Astrocyte of the spinal cord (primary cell): ENCODE results near the gene RNF175.

Experiments used
- DNase-seq: peaks from one replicate; pipeline ENCODE4 v3.0.0; 2011; ENCODE audit warnings: low read depth, low spot score
- H3K4me3 ChIP-seq: 2 replicates; pipeline ENCODE4 v1.5.1; 2011; ENCODE audit warnings: low read depth, mild to moderate bottlenecking, low read length, moderate library complexity
- CTCF ChIP-seq: IDR thresholded peaks from 2 replicates; pipeline ENCODE4 v1.5.1; 2012; ENCODE audit warnings: low read depth, mild to moderate bottlenecking, low read length, inconsistent platforms
- in situ Hi-C: cut with HindIII; loops from 2 replicates; pipeline ENCODE4 v1.10.0; 2017; ENCODE audit warnings: low sequenced_read_pairs

Gene RNF175

GRCh38 chr4:153661908-153662307, 97.9 kb downstream of the RNF175 start:
- no peak for TF ChIP-seq CTCF
- in situ Hi-C loops = no loop called here
- no peak overlapping the region for H3K4me3 ChIP-seq
- no peak for DNase-seq

GRCh38 chr4:153661215-153661822, 98.5 kb downstream of the RNF175 start:
- no peak for DNase-seq
- in situ Hi-C loops = no loop called here

More at GRCh38 chr4:153661215-153661822, 98.5 kb downstream of the RNF175 start:
- H3K4me3 ChIP-seq = no peak overlapping the region
- TF ChIP-seq CTCF = no peak
